Glomerular endothelial cell (primary cell): ENCODE results near the gene GALNT10. TPM values are rescaled to one million over a fixed set of nuclear protein-coding genes. Genes with fewer than 3 reads are reported as not detected.

ENCODE experiments used
- DNase-seq: peaks from one replicate; pipeline ENCODE4 v3.0.0-alpha.2; 2011; ENCODE audit warnings: low read depth, low spot score; ENCODE audit errors: extremely low read depth
- total RNA-seq: library from RNA; depleted of rRNA; stranded (reverse); fragments of >200 nt; gene quantifications from 2 replicates; pipeline ENCODE4 v1.2.3, GENCODE V29; 2015

Gene GALNT10
- total RNA-seq, 1 donor from 2014 or later = 66.7 TPM

- DNase-seq = no peak
Measured at GRCh38 chr5:154372661-154373060, 182.1 kb downstream of the GALNT10 start.

- no peak for DNase-seq
Measured at GRCh38 chr5:154373326-154373725, 182.8 kb downstream of the GALNT10 start.

- no peak for DNase-seq
Measured at GRCh38 chr5:154373729-154374179, 183.2 kb downstream of the GALNT10 start.

- DNase-seq = no peak
Measured at GRCh38 chr5:154374264-154374663, 183.7 kb downstream of the GALNT10 start.

GRCh38 chr5:154375329-154376008 is 184.9 kb downstream of the GALNT10 start:
- no peak for DNase-seq

GRCh38 chr5:154376481-154376880 is 185.9 kb downstream of the GALNT10 start:
- DNase-seq = no peak

- DNase-seq = no peak
Measured at GRCh38 chr5:154377754-154378533, 187.4 kb downstream of the GALNT10 start.

GRCh38 chr5:154380263-154380662 is 189.7 kb downstream of the GALNT10 start:
- DNase-seq = no peak

GRCh38 chr5:154384480-154385235 is 194.1 kb downstream of the GALNT10 start:
- no peak for DNase-seq

GRCh38 chr5:154385236-154385512 is 194.6 kb downstream of the GALNT10 start:
- no peak for DNase-seq

- no peak for DNase-seq
Measured at GRCh38 chr5:154386952-154387629, 196.6 kb downstream of the GALNT10 start.

GRCh38 chr5:154388842-154389241 is 198.3 kb downstream of the GALNT10 start:
- no peak for DNase-seq

GRCh38 chr5:154390096-154390495 is 199.6 kb downstream of the GALNT10 start:
- no peak for DNase-seq

GRCh38 chr5:154390746-154391359 is 200.3 kb downstream of the GALNT10 start:
- no peak for DNase-seq

- DNase-seq = no peak
Measured at GRCh38 chr5:154391788-154392187, 201.3 kb downstream of the GALNT10 start.

GRCh38 chr5:154393850-154394249 is 203.3 kb downstream of the GALNT10 start:
- DNase-seq = no peak

- DNase-seq = no peak
Measured at GRCh38 chr5:154394307-154394706, 203.8 kb downstream of the GALNT10 start.

- DNase-seq = no peak
Measured at GRCh38 chr5:154395407-154396106, 205.0 kb downstream of the GALNT10 start.

GRCh38 chr5:154396128-154396527 is 205.6 kb downstream of the GALNT10 start:
- DNase-seq = no peak
